Measurements from ENCODE around the gene GLT8D1. TPM values are rescaled to one million over a fixed set of nuclear protein-coding genes. Genes with fewer than 3 reads are reported as not detected.
"Not testable (repeated sequence)": the region's sequence is repeated elsewhere in the genome, so short reads cannot be mapped to it uniquely, and the experiment has no call there.

Gene GLT8D1
- total RNA-seq, 1 experiment from 2014 or later, result 58.6 TPM

- DNase-seq (ENCODE audit: extremely low read depth, low read depth), result no peak
Observed at GRCh38 chr3:52684184-52684583, 21.4 kb downstream of the GLT8D1 start.

GRCh38 chr3:52683611-52684010, 22.0 kb downstream of the GLT8D1 start:
- DNase-seq (ENCODE audit: extremely low read depth, low read depth), result no peak

DNA sequence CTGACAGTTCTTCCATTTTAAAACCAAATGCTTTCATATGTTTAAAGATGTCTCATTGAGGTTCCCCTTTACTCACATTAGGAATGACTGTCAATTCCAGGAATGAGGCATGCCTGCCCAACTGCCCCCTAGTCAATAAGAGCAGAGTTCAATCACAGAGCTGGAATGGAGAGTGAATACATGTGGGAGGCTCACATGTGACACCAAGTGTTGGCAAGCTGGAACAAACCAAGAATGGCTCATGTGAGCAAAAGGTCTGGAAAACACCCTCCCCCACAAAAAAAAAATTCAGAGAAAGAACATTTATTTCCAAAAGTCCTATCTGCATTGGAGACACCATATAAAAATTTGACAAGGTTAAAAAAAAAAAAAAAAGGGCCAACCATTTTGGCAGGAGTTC, 23.6 kb downstream of the GLT8D1 start:
- DNase-seq (ENCODE audit: extremely low read depth, low read depth), result no peak

DNA sequence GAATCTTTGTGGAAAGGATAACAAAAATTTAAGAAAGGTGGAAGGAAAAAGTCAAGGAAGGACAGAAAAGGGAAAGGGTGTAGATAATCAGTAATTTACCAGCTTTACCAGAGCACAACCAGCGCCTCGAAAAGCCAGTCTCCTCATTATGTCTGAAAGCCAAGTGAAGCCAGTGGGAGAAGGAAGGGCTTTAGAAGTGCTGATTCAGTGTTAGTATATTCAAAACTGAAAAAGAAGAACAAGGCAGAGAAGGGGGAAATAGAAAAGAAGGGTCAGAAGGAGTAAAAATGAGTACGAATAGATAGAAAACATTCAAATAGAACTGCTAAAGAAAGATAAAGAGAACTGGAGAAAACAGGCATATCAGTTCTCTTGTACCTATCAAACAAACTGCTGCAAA, 24.0 kb downstream of the GLT8D1 start:
- no peak for DNase-seq (ENCODE audit: extremely low read depth, low read depth)

GRCh38 chr3:52679811-52680210, 25.8 kb downstream of the GLT8D1 start:
- DNase-seq (ENCODE audit: extremely low read depth, low read depth), result no peak

- DNase-seq (ENCODE audit: extremely low read depth, low read depth), result peak; percentile 35
Observed at GRCh38 chr3:52679199-52679538, 26.4 kb downstream of the GLT8D1 start.

DNA sequence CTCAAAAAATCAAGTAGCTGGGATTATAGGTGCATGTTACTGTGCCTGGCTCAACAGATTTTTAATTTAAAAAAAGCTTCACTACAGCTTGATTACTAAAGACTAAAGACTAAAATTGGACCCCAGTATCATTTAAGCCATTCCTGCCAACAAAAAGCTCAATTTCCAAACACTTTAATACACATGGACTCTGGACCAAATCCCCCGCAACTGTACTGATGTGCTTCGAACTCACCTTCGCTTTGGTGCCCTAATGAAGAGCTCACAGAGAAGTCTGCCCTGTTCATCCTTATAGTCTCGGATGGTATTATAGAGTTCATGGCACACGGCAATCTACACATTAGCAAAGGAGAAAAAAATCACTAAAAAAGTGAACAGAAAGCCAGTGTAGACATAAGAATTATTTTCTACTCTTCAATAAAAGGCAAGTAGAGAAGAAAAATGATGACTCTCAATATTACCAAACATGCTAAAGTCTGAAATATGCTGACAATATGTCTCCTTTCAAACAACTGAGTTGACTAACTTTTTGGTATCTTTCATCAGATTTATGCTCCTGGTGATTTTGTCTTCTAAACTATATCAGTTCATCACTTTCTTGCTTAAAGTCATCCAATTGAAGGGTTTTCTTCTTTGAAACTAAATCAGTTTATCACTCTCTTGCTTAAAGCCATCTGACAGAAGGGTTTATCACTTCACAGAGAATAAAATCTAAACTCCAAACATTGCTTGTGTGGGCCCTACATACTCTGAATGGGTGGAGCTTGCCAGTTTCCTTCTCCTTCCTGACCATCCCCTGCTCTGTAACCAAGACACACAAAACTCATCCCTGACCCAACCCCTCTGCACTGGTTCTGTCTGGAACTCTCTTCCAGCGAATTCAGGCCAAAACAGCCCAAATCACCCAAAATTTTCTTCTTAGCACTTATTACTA, 27.1 kb downstream of the GLT8D1 start:
- no peak for DNase-seq (ENCODE audit: extremely low read depth, low read depth)

GRCh38 chr3:52676201-52676600, 29.4 kb downstream of the GLT8D1 start:
- not testable (repeated sequence) for DNase-seq (ENCODE audit: extremely low read depth, low read depth)

GRCh38 chr3:52671676-52672075, 33.9 kb downstream of the GLT8D1 start:
- DNase-seq (ENCODE audit: extremely low read depth, low read depth), result no peak

DNA sequence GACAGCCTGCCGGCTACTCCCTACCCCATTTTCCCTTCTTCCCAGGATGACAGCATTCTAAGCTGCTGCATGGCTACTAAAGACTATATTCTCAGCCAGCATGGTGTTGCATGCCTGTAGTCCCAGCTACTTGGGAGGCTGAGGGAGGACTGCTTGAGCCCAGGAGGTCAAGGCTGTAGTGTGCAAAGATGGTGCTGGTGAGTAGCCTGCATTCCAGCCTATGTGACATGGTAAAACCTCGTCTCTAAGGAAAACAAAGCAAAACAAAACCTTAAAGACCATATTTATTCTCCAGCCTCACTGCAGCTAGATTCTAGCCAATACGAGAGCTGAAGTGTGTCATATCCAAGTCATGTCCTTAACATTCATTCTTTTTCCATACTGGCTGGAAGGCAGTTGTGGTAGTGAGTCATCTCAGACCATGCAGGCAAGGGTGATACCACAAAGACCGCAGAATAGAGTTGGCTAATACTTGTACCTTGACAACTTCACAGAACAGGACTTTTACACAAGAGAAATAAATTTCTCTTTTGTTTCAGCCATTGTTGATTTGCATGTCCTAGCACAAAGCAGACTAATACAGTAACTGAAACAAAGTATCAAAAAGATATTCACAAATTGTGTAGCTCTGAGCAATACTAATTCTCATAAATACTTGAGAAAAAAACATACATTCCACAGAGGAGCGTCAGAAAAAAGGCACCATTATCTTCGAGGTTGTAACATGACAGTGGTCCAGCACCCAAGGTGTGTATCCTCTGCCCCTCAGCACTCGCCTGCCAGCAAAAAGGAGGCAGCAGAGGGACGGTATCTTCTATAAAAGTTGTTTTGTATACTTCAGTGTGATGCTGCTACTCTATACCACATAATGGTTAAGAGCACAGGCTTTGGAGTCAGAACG, 34.7 kb downstream of the GLT8D1 start:
- peak; percentile 30 for DNase-seq (ENCODE audit: extremely low read depth, low read depth)

- DNase-seq (ENCODE audit: extremely low read depth, low read depth), result no peak
Observed at GRCh38 chr3:52663098-52663497, 42.5 kb downstream of the GLT8D1 start.

DNA sequence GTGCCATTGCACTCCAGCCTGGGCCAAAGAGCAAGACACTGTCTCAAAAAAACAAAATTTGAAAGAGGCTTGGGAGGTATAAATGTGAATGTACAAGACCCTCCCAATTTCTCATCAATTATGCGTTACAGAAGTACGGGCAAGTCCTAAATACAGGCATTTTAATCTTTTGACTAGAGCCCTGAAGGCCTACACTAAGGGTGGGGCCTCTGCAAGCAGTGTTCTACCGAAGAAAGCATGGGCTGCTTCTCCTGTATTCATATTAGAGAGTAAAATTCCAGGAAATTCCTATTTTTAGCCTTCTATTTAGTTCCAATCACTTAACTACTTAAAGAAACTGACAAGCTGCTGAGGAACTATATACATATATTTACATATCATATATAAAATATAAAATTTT, 45.5 kb downstream of the GLT8D1 start:
- DNase-seq (ENCODE audit: extremely low read depth, low read depth), result no peak

- no peak for DNase-seq (ENCODE audit: extremely low read depth, low read depth)
Observed at GRCh38 chr3:52655895-52656294, 49.7 kb downstream of the GLT8D1 start.

DNA sequence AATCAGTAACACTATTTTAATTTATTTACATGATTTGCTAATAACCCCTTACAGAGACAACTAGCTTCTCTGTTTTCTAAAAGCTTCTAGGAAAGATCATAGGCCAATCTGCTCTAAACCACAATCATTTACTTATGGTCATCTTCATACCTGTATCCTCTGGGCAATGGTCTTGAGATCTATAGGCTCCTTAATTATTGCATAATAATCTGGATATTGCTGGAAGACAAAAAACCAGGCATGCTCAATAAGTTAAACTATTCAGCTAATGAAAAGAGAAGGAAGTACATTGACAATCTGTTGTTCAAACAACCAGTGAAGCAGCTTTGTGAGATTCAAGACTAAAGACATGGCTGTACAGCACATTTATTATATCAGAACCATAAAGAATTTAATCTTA, 54.0 kb downstream of the GLT8D1 start:
- DNase-seq (ENCODE audit: extremely low read depth, low read depth), result no peak

GRCh38 chr3:52650439-52650838, 55.2 kb downstream of the GLT8D1 start:
- DNase-seq (ENCODE audit: extremely low read depth, low read depth), result no peak

DNA sequence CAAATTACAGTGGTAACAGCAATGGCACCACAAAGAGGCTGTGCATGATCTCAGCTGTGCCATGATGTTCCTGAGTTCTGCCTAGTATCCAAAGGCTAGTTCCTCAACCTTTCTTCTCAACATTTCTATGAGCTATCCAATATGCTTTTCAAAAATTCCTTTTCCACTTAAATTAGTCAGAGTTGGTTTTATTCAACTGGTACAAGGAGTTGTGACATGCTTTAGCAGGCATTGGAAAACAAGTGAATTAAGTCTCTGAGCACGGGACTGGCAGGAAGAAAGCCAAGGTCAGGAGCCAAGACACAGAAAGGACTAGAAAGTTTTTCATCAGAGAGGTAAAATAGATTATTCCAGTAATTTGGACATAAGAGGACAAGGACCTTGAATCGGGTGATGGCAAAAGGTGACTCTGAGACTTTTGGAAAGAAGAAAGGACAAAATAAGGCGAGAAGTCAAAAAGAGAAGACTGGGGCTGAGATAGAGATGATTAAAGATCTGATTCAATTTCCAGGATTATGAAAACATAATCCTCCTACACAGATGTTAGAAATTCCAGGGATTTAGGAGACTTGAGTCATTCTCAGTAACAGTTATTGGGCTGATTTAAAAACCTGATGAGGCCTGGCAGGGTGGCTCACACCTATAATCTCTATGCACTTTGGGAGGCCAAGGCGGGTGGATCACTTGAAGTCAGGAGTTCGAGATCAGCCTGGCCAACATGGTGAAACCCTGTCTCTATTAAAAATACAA, 56.0 kb downstream of the GLT8D1 start:
- no peak for DNase-seq (ENCODE audit: extremely low read depth, low read depth)

GRCh38 chr3:52645549-52645948, 60.0 kb downstream of the GLT8D1 start:
- DNase-seq (ENCODE audit: extremely low read depth, low read depth), result no peak
